A549 treated with AZD2906 at 1 μM for 4 hours (cell line): Measurements from ENCODE around the gene MFSD11. TPM values are rescaled to one million over a fixed set of nuclear protein-coding genes. Genes with fewer than 3 reads are reported as not detected.

Source experiments
- total RNA-seq: library from RNA; stranded (reverse); fragments of 200-300 nt; extraction: Qiagen RNA extraction; gene quantifications from 5 replicates; pipeline ENCODE4 v1.2.3, GENCODE V29; 2022

The MFSD11 gene
- total RNA-seq = 19.8 to 21.5 TPM (median 20.3 TPM) in 5 replicates

DNA sequence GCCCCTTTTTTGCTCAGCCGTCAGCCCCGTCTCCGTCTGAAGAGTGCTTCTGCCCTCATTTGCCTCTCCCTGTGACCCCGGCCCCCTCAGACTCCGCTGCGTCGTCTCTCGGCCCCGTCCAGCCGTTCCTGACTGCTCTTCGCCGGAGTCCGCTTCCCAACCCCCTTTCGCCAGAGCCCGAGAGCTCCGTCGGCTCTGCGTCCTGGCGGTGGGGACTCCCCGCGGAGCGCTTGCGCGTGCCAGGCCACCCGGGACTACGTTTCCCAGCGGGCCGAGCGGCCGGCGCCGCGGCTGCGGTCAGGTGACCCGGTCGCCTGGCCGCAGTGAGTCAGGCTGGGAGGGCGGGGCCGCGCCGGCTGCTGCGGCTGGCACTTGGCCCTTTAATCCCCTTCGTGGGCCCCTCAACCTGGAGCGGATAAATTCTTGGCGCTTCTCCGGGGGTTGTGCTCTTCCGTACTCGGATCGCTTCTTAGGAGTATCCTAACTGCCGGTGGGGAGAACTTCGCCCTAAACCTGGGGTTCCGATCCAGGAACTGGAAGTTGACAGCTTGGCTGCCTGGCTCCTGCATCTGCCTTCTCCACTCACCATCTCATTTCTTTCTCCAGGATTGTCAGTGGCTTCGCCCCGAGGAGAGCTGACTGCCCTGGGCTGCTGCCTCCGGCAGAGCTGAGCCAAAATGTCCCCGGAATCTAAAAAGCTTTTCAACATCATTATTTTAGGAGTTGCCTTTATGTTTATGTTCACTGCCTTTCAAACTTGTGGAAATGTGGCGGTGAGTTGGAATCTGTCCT, at the start of gene MFSD11:
TSS of gene MFSD11 (plus strand) at position 444 of the 792 bp plus-strand sequence. CDS start at position 678, 234 bp downstream.

DNA sequence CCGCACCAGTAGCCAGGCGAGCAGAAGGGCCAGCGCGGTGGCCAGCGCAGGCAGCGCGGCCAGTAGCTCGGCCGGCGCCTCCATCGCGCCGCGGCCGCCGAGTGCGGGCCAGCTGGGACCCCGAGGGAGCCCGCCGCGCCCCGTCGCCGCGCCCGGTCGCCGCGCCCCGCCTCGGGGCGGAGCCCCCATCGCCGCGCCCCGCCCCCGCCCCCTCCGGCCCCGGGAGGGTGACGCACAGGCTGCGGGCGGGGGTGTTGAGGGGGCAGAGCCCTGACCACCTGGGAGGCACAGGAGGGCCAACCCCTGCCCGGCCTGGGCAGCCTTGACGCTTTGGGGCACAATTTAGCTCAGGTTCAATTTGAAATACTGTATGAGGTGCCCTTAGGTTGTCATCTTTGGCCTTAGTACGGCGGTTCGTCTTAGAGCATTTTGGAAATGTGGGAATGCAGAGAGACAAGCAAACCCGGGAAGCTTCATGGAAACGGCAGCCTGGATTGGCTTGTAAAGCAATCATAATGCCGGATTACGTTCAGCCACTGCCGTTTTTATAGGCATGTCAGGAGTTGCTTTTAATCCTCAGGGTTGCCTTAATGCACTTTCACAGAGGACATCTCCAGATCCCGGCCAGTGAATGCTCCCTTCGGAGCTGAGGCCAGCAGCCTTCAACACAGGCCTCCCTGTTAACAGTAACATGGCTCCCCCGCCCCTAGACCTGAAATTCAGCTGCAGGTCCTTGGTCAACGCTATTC, 26.9 kb upstream of the MFSD11 start, which contains the start of gene MXRA7:
TSS of gene MXRA7 (minus strand) at position 103 of the 749 bp plus-strand sequence. CDS start at position 84, 19 bp downstream.

DNA sequence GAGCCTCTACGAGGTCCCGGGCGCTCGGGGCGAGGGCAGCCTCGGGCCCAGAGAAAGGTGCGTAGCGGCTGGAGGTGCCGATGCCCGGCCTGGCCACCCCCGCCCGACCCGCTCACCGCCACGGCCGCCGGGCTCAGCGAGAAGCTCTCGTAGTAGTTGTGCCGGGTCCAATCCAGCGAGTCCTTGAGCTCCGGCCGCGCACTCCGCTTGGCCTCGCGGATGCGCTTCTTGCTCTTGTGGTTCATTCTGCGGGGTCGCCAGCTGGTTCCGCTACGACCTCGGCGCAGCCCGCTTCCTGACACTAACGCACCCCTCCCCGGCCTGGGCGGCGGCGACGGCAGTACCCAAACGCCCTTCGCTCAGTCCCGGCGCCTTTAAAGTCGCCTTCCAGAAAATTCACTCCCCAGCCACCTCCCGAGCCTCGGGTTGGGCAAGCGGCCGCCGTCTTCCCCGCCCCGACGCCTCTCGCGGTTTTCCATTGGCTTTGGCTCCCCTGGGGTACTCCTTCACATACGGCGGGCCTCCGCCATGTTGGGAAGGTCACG, 11.6 kb upstream of the MFSD11 start, which contains the start of gene JMJD6:
TSS of gene JMJD6 (minus strand) at position 376 of the 545 bp plus-strand sequence. CDS start at position 245, 131 bp downstream.

DNA sequence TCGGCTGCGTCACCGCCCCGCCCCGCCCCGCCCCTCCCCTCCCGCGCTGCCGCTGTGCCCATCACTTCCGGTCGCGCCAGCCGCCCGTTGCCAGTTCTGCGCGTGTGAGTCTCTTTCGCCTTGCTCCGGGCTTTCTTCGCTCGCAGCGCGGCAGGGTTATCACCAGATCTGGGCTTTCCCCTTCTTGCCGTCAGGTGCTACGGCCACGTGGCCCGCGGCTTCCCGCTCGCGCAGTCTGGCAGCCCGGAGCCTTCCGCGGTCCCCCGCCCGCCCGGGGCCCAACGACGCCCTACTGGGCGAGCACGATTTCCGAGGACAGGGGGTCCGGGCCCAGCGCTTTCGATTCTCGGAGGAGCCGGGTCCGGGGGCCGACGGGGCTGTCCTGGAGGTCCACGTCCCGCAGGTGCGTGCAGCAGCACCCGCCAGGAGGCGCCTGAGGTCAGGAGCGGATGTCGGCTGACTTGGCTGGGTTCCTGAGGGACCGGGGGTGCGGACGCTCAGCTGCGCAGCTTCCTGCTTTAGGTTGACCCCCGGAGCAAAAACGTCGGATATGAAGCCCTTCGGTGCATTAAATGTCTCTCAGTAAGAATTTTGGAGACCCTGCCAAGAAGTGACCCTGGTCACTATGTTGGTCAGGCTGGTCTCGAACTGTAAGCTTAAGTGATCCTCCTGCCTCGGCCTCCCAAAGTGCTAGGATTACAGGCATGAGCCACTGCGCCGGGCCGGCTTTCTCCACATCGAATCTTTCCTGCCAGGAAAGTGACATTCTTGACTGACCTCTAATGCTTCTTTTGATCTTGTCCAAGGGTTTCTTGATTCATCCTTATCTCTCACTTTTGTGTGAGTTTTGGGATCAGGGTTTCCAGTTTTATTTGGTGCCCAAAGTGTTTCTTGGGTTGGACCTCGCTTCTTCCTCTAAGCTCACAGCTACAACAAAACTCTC, 10.9 kb upstream of the MFSD11 start, which contains the start of gene METTL23:
TSS of gene METTL23 (plus strand) at position 64 of the 943 bp plus-strand sequence. CDS start 2,872 bp downstream, outside the sequence.

DNA sequence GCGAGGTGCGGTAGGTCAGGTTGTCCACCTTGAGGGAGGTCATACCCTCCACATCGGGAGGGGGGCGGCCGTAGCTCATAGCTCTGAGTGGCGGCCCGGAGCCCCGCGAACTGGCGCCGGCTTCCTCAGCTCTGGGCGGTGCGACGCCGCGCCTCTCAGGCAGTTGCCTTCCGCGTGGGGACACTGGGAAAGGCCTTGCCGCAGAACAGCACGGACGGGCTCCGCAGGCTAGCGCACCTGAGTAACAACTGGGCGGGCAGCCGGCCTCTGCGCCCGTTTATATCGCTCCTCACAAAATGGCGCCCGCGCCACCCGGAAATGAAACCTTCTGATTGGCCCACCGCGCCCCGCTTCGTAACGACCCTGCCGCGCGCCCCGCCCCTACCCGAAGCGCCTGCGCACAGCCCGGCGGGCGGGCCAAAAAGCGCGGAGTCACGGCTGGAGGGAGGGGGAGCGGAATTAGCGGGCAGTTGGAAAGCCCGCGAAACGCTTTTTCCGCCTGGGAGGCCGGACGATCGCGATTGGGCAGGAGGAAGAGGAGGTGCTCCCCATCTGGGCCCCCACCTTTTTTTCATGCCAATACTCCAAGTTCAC, 740 bp upstream of the MFSD11 start, which contains the start of gene SRSF2:
TSS of gene SRSF2 (minus strand) at position 250 of the 594 bp plus-strand sequence. CDS start at position 79, 171 bp downstream.

Other genes with a start within 250 kb of the MFSD11 start
- gene RHBDF2, start 236.7 kb upstream of the MFSD11 start, total RNA-seq = 54.6 to 64.5 TPM (median 61.4 TPM) in 5 replicates
- 0.88 to 1.7 TPM (median 1.2 TPM) in 5 replicates for gene CYGB, start 200.4 kb upstream of the MFSD11 start, total RNA-seq
- gene PRCD, start 198.1 kb upstream of the MFSD11 start, total RNA-seq = not detected in 5 replicates
- gene ST6GALNAC2, start 152.3 kb upstream of the MFSD11 start, total RNA-seq = 0.37 to 0.46 TPM (median 0.42 TPM) in 5 replicates
- gene ST6GALNAC1, start 94.4 kb upstream of the MFSD11 start, total RNA-seq = 0.20 to 0.28 TPM (median 0.26 TPM) in 5 replicates
- gene MXRA7, start 27.2 kb upstream of the MFSD11 start, total RNA-seq = 62.0 to 65.0 TPM (median 64.4 TPM) in 5 replicates
- 77.3 to 80.6 TPM (median 78.6 TPM) in 5 replicates for gene JMJD6, start 11.5 kb upstream of the MFSD11 start, total RNA-seq
- gene METTL23, start 11.3 kb upstream of the MFSD11 start, total RNA-seq = 54.0 to 64.4 TPM (median 59.5 TPM) in 5 replicates
- gene SRSF2, start 788 bp upstream of the MFSD11 start, total RNA-seq = 408 to 455 TPM (median 433 TPM) in 5 replicates
- 16.8 to 21.4 TPM (median 20.1 TPM) in 5 replicates for gene MGAT5B, start 130.3 kb downstream of the MFSD11 start, total RNA-seq